HG02798 (cell line): Measurements from ENCODE around the gene TMCO4.

Experiments used
- ATAC-seq: cut with Tn5 transposase; IDR thresholded peaks from one replicate; pipeline ENCODE4 v1.9.1; 2021; ENCODE audit warnings: mild to moderate bottlenecking; ENCODE audit not compliant: unreplicated experiment, poor library complexity

TMCO4 gene

DNA sequence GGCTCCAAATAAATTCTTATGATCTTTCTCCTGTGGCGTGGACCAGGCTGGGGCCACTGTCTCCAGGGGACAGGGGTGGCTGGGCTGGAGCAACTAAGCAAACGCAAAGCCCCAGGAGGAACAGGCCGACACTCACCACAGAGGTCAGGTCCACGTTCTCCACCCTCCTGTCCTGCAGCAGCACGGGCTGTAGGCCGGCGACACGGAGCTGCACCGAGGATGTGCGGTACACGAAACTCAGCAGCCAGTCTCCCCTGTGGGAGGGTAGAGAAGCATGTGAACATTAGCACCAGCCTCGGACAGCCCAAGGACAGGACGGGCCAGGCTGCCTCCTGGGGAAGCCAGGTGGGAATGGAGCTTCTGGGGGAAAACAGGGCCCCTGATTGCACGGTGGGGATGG, 105.4 kb downstream of the TMCO4 start:
- no peak for ATAC-seq

DNA sequence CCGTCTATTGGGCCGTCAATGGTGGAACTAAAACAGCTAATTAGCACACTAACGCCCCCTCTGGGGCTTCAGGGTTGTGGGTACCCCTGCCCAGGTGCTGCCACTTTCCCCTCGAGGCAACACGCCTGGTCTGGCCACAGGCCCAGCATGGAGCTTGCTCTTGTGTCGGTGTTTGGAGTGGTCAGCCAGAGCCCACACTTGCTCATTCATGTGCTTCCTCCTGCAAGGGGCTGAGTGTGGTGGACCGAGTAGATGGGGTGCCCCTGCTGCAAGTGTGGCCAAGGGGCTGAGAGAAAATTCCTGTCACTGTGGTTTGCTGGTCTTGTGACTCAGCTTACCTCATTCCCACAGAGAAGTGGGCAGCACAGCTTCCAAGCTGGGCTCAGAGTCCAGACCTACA, 109.4 kb downstream of the TMCO4 start:
- ATAC-seq: no peak

DNA sequence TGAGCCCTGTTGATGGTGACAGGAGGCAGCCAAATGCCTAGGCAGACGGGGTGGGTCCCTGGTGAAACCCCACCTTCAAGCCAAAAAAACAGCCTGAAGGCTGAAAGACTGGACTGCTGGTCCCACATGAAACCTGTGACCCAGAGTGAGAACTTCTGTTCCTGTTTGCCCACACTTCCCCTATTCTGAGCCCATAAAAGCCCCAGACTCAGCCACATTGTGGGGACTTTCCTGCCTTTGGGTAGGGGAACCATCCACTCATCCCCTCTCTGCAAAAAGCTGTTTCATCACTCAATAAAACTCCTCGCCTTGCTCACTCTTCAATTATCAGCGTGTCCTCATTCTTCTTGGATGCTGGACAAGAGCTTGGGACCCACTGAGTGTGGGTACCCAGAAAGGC, 109.9 kb downstream of the TMCO4 start:
- no peak for ATAC-seq

DNA sequence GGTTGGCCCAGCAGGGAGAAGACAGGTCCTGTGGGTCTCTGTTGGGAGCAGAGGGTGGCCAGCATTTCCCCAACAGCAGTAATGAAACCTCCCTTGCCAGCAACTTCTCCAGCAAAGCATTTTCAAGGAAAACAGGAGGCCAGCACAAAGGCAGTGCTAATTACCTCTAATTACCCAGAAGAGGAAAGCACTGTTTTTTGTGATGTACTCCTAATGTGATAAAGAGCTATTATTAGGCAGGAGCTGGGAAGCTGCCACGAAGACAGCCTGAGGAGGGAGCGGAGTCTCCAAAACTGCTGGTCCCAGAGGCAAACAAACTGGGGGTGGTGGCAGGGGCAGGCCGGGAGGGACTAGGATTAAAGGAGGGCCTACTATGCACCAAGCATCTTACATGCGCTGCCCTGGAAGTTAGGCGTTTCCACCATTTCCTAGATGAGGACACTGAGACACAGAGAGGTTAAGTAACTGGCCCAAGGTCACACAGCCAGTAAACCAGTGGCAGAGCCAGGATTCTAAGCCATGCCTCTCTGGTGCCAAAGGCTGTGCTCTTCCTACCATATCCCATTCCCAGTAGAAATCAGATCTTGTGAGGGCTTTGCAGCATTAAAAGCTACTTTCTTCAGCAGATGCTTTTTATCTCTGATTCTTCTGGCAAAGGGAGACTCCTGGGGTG, 110.5 kb downstream of the TMCO4 start:
- ATAC-seq: no peak

DNA sequence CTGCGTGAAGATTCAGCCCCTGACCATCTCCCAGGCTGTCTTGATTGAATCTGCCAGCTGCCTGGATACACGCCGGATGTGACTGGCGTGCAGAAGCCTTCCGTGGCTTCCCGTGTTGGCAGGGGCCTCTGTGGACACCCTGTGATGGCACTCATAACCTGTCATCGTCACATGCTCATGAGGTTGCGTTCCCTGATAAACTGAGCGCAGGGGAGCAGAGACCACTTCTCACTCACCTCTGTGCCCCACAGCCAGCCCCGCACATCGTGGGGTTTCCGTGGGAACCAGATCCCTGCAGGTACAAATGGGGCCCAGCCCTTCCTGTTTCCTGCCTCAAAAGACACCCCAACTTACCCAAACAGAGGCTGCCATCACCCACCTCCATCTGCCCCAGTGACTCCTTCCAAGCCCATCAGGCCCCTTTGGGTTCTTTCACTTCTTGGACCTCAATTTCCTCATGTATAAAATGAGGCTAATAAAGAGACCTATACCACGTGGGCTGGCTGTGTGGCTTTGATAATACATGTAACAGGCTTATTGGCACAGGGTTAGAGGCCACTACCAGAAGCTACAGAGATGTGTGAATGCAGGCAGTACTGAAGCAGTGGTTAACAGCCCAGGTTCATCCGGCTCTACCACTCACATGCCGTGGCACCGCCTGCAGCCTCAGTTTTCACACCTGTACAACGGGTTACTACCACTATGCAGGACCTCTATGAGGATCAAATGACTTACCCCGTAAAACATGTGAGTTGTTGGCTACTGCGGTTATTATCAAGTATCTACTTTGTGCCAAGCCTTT, 111.5 kb downstream of the TMCO4 start:
- ATAC-seq: no peak

GRCh38 chr1:19687414-19687813, 112.3 kb downstream of the TMCO4 start:
- ATAC-seq: no peak

DNA sequence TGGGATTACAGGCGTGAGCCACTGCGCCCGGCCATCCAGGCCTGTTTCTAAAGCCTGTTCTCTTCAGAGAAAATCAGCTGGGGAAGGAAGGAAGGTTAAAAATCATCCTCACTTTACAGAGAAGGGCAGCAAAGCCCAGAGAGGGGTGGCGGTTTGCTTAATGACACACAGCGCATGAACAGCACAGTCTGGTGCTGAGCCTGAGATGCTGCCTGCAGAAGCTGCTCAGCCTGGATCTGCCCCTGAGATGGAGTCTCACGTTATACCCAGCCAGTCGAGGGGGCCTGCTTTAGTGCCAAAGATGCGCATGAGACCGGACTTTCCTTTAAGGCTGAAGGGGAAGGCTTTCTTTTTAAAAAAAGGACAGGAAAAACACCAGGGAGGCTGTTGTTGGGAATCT, 113.7 kb downstream of the TMCO4 start:
- ATAC-seq: no peak

GRCh38 chr1:19684677-19685076, 115.0 kb downstream of the TMCO4 start:
- ATAC-seq: no peak

- no peak for ATAC-seq
Observed at GRCh38 chr1:19683351-19683750, 116.4 kb downstream of the TMCO4 start.

- ATAC-seq: no peak
Observed at GRCh38 chr1:19682901-19683300, 116.8 kb downstream of the TMCO4 start.

DNA sequence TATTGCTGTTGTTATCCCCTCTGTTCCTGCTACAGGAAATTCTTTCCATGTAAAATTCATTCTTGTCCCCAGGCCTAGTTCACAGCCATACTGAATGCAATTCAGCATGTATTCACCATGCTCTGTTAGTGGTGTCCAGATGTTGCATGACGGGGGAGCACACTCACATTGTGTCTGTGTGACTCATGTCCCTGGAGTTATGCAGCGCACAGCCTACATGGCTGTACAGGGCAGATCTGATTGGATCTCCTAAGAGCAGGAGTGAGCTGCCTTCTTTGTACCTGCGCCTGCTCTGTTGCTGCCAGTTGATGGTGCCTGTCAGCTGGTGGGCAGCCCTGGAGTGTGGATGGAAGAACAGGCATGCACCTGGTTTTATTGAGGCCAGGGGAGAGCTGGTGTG, 117.5 kb downstream of the TMCO4 start:
- ATAC-seq: no peak

- no peak for ATAC-seq
Observed at GRCh38 chr1:19680644-19681043, 119.1 kb downstream of the TMCO4 start.

GRCh38 chr1:19679691-19680090, 120.0 kb downstream of the TMCO4 start:
- ATAC-seq: no peak

- ATAC-seq: no peak
Observed at GRCh38 chr1:19678931-19679453, 120.7 kb downstream of the TMCO4 start.

GRCh38 chr1:19678493-19678892, 121.2 kb downstream of the TMCO4 start:
- no peak for ATAC-seq

DNA sequence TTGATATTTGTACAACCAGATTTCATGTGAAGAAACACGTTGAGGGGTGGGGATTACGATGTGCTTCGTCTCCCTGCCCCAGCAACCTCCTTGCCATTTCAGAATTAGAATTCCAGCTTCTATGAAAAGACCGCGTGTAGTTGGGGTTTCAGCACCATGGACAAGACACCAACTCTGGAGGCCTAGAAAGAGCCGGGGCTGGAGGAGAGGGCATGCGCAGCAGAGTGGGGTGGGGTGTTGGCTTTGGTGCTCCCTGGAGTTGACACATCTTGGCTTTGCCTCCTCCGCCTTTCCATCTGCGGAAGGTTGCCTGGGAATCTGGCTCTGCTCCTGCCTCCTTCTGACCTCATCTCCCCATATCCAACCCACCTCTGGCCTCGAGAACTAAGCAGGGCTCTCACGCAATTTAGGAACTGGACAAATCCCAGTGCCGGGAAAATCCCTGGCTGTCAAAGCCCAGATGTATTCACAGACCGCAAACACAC, 123.2 kb downstream of the TMCO4 start:
- no peak for ATAC-seq

DNA sequence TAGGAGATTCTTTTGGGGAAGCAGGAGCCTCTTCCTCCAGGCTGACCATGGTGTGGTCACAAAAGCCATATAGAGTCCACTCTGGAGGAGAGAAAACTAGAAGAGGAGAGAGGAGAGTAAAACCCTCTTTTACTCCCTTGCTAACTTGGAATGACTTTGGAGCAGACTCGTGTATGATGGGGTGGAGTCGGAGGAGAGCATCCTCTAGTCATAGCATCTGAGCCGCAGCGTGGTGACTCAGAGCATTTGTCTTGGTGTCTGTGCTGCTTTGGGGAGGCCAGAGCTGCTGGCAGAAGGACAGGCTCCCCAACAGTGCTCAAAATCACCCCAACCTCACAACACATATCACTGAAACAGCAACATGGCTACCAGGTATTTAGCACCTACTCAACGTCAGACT, 123.9 kb downstream of the TMCO4 start:
- no peak for ATAC-seq

- no peak for ATAC-seq
Observed at GRCh38 chr1:19672237-19672636, 127.5 kb downstream of the TMCO4 start.

GRCh38 chr1:19670787-19671186, 128.9 kb downstream of the TMCO4 start:
- ATAC-seq: no peak

DNA sequence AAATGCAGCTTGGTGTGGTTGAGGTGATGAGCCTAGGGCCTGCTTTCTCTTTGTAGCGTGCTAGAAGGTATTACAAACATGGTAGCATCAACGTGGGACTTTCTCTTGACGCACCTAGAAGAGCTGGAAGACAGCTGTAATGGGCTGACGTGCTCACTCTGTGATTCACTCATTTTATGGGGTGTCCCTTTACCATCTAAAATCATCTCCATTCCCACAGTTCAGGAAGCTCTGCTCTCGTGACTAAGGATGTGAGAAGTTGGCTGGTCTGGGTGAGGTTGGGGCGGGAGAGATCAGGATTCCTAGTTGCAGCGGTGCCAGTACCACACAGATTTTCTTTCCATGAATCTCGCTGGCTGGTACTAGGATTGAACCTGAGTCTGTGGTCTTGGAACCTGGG, 130.8 kb downstream of the TMCO4 start:
- no peak for ATAC-seq
